22Rv1 (cell line): ENCODE results near the gene PALLD.

ENCODE experiments used
- H3K27ac ChIP-seq: fragments of 450-650 bp; 2 replicates; pipeline ENCODE4 v1.5.1; 2017
- CTCF ChIP-seq: fragments of 450-650 bp; IDR thresholded peaks from 2 replicates; pipeline ENCODE4 v1.5.1; 2017; ENCODE audit warnings: mild to moderate bottlenecking
- ZFX ChIP-seq: fragments of 450-650 bp; IDR thresholded peaks from 2 replicates; pipeline ENCODE4 v1.6.1; 2017; ENCODE audit warnings: antibody characterized with exemption, borderline replicate concordance

Gene PALLD

GRCh38 chr4:168771251-168771650 lies 274.4 kb downstream of the PALLD start:
- H3K27ac ChIP-seq = no peak overlapping the region
- TF ChIP-seq CTCF = no peak
- TF ChIP-seq ZFX = no peak

- TF ChIP-seq CTCF = no peak
- TF ChIP-seq ZFX = no peak
- H3K27ac ChIP-seq = no peak overlapping the region
Measured at GRCh38 chr4:168773388-168774195, 276.7 kb downstream of the PALLD start.

- no peak for TF ChIP-seq ZFX
- TF ChIP-seq CTCF = no peak
- H3K27ac ChIP-seq = no peak overlapping the region
Measured at GRCh38 chr4:168776382-168776781, 279.5 kb downstream of the PALLD start.

- no peak overlapping the region for H3K27ac ChIP-seq
- TF ChIP-seq CTCF (no peak), ZFX (no peak)
Measured at GRCh38 chr4:168777277-168777965, 280.6 kb downstream of the PALLD start.

- TF ChIP-seq ZFX (no peak), CTCF (no peak)
- H3K27ac ChIP-seq = no peak overlapping the region
Measured at GRCh38 chr4:168781341-168781740, 284.5 kb downstream of the PALLD start.

GRCh38 chr4:168781926-168782325 lies 285.1 kb downstream of the PALLD start:
- no peak for TF ChIP-seq ZFX
- TF ChIP-seq CTCF = no peak
- no peak overlapping the region for H3K27ac ChIP-seq

- TF ChIP-seq ZFX = no peak
- TF ChIP-seq CTCF = no peak
- H3K27ac ChIP-seq = no peak overlapping the region
Measured at GRCh38 chr4:168782439-168782838, 285.6 kb downstream of the PALLD start.
